Lower leg skin (tissue), 4 donors: ENCODE results near the gene TENM4. TPM values are rescaled to one million over a fixed set of nuclear protein-coding genes. Genes with fewer than 3 reads are reported as not detected.

Source experiments
- DNase-seq, 2 donors: peaks; one replicate each; pipeline ENCODE4 v3.0.0-alpha.2; 2019; ENCODE audit warnings: low spot score in 2 of 2
- H3K4me3 ChIP-seq: fragments of 200-600 bp; sonication (generic); 2 replicates; pipeline ENCODE4 v1.5.1; 2017; ENCODE audit warnings: mild to moderate bottlenecking, low read depth; ENCODE audit not compliant: poor library complexity, severe bottlenecking
- POLR2A ChIP-seq, 2 donors: fragments of 450-650 bp; IDR thresholded peaks; one replicate each; pipeline ENCODE4 v1.6.1; 2016 to 2017; ENCODE audit warnings: antibody characterized with exemption in 2 of 2, mild to moderate bottlenecking in 1 of 2, moderate library complexity in 1 of 2
- WGBS, 2 donors: methylation state at CpG; one replicate each; pipeline ENCODE4 v1.1.5; 2018; 5-methylcytosine and 5-hydroxymethylcytosine counted together
- intact Hi-C: fragments of 100-400 bp; cut with DNase I; formaldehyde crosslinking; loops from one replicate; pipeline ENCODE4 v1.15.0; 2023; ENCODE audit warnings: low total_unique reads
- total RNA-seq, 4 donors: library from RNA; depleted of rRNA; stranded (reverse); fragments of >200 nt; gene quantifications; one replicate each; pipeline ENCODE4 v1.1.0, GENCODE V29; 2016
- TF ChIP-seq, protein P1 (sequence below), 3 donors: fragments of 450-650 bp; IDR thresholded peaks; one replicate each; pipeline ENCODE4 v1.5.1; 2016; ENCODE audit warnings: antibody characterized with exemption in 3 of 3, mild to moderate bottlenecking in 3 of 3, moderate library complexity in 2 of 3

The TENM4 gene
- total RNA-seq, 4 donors from 2014 or later: 34.4 to 41.1 (median 36.6) TPM

DNA sequence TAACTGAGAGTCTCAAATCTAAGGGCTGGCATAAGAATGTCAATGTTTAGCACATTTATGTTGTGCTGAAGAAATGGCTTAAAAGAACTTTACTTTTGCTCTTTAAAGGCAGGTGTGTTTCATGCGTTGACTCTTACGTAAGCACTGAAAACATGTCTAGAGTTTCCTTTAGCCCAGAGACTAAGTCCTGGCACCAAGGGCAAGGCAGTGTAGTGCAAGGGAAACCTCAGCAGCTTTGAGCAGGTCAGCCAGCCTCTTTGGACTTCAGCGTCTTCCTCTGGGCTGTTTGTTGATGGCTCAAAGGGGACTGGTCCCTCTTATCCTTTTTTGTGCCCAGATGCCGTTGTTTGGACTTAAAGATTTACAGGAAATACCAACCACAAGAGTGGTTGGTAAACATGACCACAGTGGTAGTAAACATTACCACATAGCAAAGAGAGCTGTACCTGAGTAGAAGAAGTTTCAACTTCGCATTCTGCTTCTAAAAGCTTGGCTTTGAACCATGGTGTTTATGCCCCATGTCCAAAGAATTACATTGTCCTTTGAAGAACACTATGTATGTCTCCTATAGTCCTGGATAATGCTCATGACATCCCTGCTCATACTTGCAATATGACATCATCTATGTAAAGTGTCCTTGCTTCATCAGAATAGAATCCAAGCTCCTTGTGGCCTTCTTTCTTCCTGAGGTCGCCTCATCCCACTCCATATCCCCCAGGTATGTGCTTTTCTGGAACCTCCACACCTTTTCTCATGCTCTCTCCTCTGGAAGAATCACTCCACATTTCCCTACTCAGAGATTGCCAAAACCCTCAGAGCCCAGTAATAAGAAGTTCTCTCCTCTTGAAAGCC lies 23.5 kb downstream of the TENM4 start:
- no peak for DNase-seq
- no peak overlapping the region for H3K4me3 ChIP-seq
- intact Hi-C loops: no loop called here
- no peak for TF ChIP-seq POLR2A (IDR thresholded peaks at IDR 0.05)
- TF ChIP-seq, protein P1, sequence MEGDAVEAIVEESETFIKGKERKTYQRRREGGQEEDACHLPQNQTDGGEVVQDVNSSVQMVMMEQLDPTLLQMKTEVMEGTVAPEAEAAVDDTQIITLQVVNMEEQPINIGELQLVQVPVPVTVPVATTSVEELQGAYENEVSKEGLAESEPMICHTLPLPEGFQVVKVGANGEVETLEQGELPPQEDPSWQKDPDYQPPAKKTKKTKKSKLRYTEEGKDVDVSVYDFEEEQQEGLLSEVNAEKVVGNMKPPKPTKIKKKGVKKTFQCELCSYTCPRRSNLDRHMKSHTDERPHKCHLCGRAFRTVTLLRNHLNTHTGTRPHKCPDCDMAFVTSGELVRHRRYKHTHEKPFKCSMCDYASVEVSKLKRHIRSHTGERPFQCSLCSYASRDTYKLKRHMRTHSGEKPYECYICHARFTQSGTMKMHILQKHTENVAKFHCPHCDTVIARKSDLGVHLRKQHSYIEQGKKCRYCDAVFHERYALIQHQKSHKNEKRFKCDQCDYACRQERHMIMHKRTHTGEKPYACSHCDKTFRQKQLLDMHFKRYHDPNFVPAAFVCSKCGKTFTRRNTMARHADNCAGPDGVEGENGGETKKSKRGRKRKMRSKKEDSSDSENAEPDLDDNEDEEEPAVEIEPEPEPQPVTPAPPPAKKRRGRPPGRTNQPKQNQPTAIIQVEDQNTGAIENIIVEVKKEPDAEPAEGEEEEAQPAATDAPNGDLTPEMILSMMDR (IDR thresholded peaks at IDR 0.05): no peak
- 76 to 91% methylated on average over 6 of the region's 6 CpGs for WGBS, 2 donors

DNA sequence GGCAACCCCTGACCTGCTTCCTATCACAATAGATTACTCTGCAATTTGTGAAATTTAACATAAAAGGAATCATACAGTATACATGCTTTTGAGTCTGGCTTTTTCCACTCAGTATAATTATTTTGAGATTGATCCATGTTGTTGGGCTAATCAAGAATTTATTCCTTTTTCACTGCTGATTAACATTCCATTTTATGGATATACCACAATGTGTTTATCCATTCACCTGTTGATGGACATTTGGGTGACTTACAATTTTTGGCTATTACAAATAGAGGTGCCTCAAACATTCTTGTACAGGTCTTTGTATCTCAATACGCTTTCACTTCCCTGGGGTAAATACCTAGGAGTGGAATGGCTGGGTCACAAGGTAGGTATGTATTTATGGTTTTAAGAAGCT lies 24.9 kb downstream of the TENM4 start:
- H3K4me3 ChIP-seq: no peak overlapping the region
- no peak for DNase-seq
- 92 to 97% methylated on average over 1 of the region's 1 CpG for WGBS, 2 donors
- intact Hi-C loops: no loop called here
- TF ChIP-seq, protein P1 (IDR thresholded peaks at IDR 0.05): no peak
- no peak for TF ChIP-seq POLR2A (IDR thresholded peaks at IDR 0.05)

DNA sequence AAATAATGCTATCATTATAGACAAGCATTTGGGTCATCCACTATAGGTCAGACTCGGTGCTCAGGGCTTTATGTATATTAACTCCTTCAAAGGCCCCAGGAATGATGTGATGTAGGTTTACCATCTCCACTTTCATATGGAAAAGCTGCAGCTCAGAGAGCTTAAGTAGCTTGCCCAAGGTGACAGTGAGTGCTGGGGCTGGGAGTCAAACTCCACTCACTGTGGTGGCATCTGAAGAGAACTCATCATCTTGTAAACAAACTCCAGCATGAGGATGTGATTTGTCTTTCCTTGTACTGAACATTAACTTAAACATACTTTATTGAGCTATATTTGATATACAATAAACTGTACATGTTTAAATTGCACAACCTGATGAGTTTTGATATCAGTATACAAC lies 25.4 kb downstream of the TENM4 start:
- DNase-seq: no peak
- no peak for TF ChIP-seq POLR2A (IDR thresholded peaks at IDR 0.05)
- TF ChIP-seq, protein P1 (IDR thresholded peaks at IDR 0.05): no peak
- WGBS, 2 donors: 72 to 80% methylated on average over 1 of the region's 1 CpG
- intact Hi-C loops: no loop called here
- no peak overlapping the region for H3K4me3 ChIP-seq

- H3K4me3 ChIP-seq: no peak overlapping the region
- TF ChIP-seq, protein P1 (IDR thresholded peaks at IDR 0.05): no peak
- no peak for TF ChIP-seq POLR2A (IDR thresholded peaks at IDR 0.05)
- no peak for DNase-seq
- intact Hi-C loops: no loop called here
- 39 to 59% methylated on average over 8 of the region's 8 CpGs for WGBS, 2 donors
Measured at GRCh38 chr11:79414644-79415317, 26.0 kb downstream of the TENM4 start.

DNA sequence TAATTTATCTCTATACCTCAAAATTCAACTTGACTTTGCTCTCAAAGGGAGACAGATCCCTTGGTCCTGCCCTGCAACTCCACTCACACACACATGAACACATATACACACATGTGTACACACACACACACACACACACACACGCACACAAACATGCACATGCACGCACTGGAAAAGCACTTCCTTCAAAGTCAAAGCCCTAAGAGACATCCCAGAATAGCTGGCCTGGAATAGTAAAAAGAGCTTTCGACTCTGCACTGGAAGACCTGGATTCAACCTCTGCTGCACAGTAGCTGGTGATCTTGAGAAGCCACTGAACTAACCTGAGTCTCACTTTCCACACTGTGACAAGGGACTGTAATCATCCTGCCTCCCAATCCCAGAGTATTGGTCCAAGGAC lies 26.8 kb downstream of the TENM4 start:
- intact Hi-C loops: no loop called here
- no peak for DNase-seq
- TF ChIP-seq, protein P1 (IDR thresholded peaks at IDR 0.05): no peak
- TF ChIP-seq POLR2A (IDR thresholded peaks at IDR 0.05): no peak
- 53 to 59% methylated on average over 3 of the region's 3 CpGs for WGBS, 2 donors
- H3K4me3 ChIP-seq: no peak overlapping the region
